ENCODE results near the gene DBI.
"Not testable (repeated sequence)": the region's sequence is repeated elsewhere in the genome, so short reads cannot be mapped to it uniquely, and the experiment has no call there.

Gene DBI

DNA sequence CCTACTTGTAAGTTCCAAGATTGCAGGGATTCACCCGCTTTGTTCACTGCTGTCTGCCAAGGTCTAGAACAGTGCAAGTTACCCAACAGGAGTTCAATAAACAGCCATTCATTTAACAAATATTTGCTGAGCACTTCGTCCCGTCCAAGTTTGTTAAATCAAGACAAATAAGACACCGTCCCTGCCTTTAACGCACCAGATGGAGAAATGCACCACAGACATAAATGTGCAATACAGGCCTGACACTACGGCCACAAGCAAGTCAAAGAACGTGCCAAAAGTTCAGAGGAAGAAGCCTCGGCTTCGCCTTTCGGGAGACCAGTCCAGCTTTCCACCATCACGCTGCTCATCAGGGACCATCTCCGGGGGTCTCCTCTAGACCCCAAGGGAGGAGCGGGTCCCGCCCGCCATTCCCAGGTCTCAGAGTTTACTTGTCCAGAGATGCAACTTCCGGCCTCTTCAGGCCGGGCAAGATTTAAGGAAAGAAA, 572 bp upstream of the DBI start:
- peak; percentile 14 for DNase-seq

DNA sequence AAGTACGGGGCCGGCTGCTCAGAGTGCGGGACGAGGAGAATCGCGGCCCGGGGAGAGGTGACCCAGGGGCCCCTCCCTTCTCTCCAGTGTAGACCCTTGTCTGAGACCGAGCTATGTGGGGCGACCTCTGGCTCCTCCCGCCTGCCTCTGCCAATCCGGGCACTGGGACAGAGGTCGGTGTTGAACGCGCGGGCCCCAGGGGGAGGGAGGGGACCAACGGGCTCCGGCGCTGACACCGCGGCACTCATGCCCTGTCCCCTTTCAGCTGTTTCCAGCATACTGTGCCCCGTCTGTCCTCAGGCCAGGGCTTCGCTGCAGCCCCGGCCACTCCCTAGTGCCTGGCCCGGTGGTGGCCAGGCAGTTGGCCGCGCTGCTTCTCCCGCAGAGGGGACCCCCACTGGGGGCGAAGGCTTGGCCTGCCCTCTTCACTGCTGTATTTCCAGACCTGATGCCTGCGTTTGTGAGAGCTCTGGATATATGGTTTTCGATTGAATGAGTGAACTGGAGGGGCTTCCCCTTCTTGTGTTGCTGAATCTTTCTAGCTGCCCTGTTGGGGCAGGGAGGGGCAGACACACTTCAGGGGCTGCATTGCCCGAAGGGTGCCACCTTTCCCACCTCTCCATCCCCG, 809 bp downstream of the DBI start:
- peak; percentile 34 for DNase-seq

DNA sequence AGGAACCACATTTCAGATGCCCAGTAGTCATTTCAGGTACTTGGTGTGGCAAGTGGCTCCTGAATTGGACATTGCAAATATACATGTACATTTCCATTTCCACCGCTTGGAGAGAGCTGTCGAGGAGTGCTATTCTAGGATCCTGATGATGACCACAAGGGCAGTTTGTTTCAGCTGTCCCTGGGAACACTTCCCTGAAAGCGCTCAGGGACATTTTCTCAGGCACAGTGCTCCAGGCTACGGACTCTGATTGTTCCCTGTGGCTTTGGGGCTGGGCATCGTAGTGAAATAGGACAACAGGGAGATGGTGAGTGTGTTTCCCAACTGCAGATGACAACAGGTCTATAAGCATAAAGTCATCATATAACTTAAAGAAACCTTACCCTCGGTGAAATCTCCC, 3.1 kb downstream of the DBI start:
- DNase-seq, result no peak

DNA sequence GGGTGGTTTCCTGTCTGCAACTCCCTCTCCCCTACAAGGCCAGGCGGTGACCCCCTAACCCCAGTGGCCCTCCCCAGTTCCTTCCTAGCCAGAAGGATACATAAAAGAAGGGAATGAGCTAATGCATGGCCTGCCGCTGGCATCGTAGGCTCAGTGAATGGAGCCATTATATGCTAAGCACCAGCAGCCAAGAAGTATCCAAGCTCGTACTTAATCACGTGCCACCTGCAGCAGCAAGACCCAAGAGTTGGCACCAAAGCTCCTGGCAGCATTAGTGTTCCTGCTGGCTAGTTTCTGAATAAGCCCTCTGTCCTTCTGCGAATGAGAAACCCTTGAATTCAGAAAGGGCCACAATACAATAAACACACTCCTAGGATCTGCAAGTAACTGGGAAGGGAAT, 4.3 kb downstream of the DBI start:
- no peak for DNase-seq

DNA sequence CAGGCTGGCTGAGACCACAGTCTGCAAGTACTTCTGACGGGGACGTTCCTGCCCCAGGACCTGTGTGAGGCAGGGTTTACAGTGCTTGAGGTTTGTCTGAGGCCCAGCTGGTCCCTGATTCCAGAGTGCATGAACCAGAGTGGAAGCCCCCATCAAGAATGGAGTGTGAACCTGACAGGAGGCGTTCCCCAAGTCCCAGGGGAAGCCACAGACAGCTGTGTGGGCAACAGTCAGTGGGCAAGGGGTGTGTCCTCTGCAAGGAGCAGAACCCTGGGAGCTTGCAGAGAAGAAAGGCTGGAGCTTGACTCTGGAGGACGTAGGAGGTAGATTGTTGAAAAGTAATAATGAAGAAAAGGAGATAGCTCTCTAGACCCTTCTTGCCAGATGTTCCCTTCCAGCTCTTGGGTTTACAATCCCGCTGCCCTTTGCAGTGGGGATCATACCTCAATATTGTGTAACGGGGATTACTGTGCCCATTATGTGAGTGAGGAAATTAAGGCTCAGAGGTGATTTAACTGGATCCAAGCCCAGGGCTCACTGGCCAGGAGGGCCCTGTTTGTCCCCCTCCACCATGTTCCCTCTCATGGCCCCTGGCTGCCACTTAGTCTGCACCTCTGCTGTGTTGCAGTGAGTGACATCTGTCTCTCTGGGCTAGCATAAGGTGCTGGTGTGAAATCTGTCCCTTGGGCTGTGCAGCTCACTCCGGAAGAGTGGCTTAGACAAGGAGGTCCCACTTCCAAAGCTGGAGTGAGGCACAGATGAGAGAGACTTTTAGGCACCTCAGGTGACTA, 6.2 kb downstream of the DBI start:
- no peak for DNase-seq

DNA sequence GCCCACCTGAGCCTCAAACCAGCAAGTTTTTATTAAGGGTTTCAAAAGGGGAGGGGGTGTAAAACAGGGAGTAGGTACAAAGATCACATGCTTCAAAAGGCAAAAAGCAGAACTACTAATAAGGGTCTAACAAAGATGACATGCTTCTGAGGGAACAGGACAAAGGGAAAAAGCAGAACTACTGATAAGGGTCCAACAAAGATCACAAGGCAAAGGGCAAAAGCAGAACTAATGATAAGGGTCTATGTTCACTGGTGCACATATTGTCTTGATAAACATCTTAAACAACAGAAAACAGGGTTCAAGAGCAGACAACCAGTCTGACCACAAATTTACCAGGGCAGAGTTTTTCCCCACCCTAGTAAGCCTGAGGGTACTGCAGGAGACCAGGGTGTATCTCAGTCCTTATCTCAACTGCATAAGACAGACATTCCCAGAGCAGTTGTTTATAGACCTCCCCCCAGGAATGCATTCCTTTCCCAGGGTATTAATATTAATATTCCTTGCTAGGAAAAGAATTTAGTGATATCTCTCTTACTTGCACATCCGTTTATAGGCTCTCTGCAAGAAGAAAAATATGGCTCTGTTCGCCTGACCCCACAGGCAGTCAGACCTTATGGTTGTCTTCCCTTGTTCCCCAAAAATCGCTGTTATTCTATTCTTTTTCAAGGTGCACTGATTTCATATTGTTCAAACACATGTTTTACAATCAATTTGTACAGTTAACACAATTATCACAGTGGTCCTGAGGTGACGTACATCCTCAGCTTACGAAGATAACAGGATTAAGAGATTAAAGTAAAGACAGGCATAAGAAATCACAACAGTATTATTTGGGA, 7.3 kb downstream of the DBI start:
- DNase-seq, result not testable (repeated sequence)

DNA sequence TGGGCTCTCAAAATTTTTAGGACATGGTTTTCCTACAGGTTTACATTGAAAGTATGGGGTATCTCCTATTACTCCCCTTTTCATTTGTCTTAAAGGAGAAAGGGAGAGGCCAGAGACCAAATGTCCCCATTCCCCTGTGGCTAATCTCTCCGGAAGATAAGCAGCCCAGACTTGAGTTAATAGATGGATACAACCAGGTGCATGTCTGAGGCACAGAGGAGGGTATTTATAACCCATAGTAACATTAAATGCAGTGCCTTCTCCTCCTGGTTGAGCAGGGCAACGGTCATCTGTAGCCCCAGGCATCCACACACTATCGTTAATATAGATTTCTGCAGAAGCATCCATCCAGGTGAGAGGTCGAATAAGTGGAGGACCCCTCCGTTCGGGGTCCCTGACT, 9.6 kb downstream of the DBI start:
- not testable (repeated sequence) for DNase-seq

DNA sequence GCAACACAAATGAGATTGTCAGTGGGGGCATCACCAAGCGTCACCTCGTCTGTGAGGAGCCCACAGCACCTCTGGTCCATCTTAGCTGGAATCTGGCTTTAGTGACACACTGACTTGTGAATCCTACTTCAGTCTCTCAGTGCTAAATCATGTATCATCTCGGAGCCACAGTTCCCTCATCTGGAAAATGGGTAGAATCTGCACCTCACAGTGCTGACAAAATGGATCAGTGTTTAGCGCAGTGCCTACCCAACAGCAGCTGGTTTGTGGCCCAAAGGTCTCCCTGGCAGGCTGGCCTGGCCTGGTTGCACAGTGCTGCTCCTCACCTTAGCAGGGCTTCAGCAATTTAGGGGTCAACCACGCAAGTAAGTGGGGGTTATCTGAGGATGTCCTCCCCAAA, 10.0 kb downstream of the DBI start:
- DNase-seq, result no peak

DNA sequence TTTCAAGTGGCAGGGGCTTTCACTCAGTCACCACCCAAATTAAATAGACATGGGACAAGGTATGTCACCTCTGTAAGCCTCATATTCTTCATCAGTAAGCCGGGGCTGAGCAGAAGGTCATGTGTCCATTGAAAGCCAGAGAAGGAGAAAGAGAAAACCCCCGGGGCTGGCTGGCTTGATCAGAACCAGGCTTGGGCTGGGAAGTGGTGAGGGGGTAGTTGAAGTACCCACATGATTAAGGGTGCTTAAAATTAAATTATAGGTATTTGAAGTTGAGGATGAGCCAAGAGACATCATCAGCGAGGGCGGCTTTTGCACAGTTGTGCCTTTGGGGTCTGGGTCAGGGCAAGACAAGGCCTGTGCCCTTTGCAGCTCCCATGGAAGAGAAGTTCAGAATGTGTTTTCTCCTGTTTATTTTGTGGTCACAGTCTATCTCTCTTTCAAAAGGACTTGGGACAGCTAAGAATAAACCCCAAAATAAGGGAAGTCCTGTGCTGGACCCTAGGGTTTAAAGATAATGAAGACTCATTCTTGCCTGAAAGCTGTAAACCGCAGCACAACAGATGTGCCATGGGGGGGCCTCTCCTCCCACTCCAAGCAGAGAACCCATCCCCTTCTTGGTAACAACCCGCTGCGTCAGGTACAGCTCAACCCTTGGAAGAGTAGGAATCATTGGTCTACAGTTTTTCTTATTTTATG, 10.7 kb downstream of the DBI start:
- DNase-seq, result no peak

DNA sequence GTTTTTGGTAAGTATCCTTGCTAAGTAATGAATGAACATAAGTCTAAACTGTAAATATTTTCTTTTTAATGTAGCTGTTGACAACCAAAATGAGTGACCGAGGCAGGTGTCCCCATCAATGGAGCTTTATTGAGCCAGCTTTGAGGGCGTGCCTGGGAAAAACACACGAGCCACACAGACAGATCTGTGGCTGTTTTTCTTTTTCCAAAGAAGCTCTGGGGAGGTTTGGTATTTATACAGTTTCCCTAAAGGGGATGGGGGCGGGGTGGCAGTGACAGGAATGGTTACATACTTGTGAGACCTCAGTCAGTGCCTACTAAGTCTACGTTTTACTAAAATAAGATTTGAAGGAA, 11.2 kb downstream of the DBI start:
- no peak for DNase-seq

DNA sequence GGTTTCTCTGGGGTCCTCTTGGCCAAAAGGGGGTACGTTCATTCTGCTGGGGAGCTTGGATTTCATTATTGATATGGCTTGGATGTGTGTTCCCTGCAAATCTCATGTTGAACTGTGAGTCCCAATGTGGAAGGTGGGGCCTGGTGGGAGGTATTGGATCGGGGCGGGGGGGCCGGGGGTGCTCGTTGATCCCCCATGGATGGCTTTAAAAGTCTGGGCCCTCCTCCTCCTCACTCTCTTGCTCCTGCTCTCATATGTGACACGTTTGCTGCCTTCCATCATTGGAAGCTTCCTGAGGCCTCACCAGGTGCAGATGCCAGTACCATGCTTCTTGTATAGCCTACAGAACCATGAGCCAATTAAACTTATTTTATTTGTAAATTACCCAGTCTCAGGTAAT, 11.8 kb downstream of the DBI start:
- no peak for DNase-seq

DNA sequence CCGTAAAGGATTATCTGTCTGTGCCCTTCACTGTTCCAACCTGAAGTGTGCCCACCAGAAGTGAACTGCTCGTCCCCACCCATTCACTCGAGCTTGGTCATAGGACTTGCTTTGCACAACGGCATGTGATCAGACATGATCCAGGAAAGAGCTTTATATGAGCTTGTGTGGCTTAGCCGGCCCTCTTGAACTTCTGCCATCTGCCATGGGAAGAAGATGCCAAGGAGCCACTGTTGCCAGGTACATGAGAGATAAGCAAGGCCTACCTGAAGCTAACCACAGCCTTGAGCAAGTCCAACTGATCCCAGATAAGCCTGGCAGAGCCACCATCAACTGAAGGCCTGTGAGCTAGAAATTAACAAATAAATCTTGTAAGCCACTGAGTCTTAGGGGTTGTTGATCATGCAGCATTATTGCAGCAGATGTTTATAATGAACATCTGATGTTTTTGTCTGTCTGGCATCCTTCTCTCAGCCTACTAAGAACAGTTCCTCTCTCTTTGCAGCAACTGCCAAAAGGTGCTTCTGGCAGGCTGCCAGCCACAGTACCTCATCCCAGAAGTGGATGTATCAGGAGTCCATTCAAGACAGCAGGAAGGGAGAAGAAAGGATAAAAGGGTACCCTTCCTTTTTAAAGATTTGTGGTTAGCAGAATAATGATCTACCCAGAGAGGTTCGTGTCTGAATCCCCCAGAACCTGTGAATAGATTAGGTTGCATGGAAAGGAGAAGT, 16.8 kb downstream of the DBI start:
- no peak for DNase-seq

DNA sequence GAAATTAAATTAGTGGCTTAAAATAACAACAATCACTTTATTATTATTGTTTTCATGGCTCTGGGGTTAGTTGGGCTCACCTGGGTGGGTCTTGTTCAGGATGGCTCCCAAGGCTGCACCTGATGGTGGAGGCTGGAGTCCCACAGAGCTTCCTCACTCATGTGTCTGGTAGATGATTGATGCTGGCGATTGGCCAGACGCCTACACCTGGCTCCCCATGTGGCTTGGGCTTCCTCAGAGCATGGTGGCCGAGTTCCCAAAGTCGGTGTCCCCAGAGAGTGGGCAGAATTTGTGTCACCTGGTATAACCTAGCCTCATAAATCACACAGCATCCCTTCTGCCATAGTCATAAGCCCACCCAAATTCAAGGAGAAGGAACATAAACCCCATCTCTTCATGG, 18.2 kb downstream of the DBI start:
- DNase-seq, result no peak

DNA sequence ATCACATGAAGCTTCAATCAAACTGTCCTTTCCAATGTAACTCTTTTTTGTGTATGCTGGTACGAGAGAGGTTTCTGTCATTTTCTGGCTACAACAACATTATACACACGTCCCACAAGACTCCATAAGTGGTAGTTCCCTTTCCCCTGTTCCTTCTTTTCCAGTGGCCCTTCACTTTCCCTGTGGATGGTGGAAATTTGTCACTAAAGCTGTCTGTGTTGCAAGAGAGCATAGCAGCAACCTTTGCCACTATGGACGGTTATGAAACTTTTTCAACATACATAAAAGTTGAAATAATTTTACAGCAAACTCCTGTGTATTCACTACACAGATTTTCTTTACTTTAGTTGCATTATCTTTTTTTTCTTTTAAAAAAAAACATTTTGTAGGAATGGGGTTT, 18.7 kb downstream of the DBI start:
- no peak for DNase-seq

DNA sequence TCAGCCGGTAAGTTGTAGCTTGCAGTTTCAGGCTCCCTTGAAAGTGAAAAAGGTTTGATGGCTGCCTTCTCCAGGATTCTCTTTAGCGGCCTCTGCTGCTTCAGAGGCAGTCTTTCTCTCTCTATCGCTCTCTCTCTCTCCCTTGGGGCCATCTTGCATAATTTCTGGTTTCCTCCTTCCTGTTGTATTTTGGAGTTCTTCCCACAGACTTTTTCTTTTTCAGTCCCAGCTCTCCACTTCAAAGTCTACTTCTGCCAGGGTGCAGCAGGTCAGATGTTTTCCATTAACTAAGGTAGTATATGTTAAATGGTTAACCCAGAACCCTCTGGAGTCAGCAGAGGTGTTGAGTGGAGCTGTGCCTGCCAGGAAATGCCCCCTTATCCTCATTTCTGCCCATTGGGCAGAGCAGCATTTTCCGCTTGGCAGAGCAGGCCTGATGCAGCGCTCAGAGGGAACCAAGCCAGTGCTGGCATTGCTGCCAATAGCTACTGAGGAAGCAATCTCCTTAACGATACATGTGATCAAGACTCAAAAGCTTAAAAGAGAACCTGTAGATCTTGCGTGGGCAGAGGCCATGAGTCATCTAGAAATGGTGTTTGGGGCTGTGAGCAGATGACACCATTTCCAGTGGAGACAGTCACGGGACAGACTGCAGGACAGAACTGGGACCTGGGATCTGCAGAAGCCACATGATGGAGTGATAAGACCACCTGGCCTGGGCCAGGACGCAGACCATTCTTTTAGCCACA, 20.8 kb downstream of the DBI start:
- DNase-seq, result no peak

DNA sequence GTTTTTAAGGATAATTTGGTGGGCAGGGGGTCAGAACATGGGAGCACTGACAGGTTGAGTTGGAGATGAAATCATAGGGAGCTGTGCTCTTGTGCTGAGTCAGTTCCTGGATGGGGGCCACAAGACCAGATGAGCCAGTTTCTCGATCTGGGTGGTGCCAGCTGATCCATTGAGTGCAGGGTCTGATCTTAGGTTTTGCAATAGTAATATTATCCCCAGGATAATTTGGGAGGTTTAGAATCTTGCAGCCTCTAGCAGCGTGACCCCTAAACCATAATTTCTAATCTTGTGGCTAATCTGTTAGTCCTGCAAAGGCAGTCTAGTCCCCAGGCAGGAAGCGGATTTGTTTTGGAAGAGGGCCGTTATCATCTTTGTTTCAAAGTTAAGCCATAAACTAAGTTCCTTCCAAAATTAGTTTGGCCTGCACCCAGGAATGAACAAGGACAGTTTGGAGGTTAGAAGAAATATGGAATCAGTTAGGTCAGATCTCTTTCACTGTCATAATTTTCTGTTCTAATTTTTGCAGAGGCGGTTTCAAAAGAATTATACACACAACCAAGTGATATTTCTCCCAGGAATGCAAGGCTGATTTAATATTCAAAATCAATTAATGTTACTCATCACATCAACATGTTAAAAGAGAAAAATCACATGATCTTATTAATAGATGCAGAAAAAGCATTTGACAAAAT, 23.0 kb downstream of the DBI start:
- no peak for DNase-seq

DNA sequence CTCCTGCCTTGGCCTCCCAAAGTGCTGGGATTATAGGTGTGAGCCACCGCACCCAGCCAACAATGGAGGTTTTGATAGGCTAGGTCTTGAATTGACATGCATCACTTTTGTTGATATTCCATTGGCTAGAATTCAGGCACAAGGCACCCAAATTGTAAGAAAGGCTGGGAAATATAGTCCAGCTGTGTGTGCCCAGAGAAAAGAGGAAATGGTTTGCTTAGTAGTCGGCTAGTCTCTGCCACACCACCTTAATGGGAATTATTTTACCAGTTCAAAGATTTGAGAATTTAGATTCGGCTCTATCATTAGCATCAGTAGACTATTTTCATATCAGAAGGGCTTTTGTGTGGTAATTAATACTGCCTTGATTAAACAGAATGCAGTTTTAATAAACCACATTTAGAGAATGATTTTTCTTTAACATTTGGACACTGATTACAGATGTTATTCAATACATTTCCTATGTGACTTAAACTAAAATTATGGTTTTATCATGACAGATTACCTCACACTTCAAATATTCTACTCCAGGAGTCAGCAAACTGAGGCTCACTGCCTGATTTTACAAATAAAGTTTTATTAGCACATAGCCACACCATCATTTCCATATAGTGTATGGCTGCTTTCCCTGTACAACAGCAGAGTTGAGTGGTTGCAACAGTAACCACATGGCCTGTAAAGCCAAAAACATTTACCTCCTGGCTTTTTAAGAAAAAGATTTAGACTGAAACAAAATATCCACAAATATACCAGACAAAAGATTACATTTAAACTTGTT, 27.4 kb downstream of the DBI start:
- DNase-seq, result no peak

DNA sequence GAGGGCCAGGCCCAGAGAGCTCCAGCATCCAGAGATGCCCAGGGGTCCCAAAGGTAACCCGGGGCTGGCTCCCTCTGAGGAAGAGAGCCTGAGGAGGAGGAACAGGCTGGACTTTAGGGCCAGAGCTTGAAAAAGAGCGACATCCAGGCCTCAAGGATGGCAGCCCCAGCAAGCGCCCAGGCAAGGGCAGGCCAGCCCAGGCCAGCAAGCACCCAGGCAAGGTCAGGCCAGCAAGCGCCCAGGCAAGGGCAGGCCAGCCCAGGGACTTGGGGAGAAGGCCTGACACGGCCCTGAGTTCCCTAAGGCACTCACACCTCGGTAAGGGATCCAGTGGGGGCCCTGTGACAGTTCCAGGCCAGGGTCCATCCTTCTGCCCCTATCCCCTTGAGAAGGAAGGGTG, 30.4 kb downstream of the DBI start:
- DNase-seq, result no peak

DNA sequence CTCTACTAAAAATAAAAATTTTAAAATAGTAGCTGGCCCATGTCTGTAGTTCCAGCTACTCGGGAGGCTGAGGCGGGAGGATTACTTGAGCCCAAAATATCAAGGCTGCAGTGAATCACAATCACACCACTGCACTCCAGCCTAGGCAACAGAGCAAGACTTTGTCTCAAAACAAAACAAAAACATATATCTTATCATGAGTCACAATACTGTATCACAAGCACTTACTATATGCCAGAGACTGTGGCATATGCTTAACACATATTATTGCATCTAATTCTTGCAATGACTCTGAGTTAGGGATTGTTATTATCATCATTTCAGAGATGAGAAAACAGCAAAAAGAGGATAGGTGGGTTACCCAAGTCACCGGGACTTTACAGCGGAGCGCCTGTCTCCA, 35.3 kb downstream of the DBI start:
- no peak for DNase-seq
